Activated CD8-positive, alpha-beta memory T cell treated with anti-CD3 and anti-CD28 coated beads for 1 hour (primary cell): ENCODE measurements around the gene SDE2.
"Not testable (repeated sequence)": the region's sequence is repeated elsewhere in the genome, so short reads cannot be mapped to it uniquely, and the experiment has no call there.

ENCODE experiments used
- DNase-seq, 2 donors: peaks; one replicate each; pipeline ENCODE4 v3.0.0-alpha.2; 2020; ENCODE audit warnings: low read depth in 1 of 2; ENCODE audit errors: extremely low read depth in 1 of 2

SDE2 gene

DNA sequence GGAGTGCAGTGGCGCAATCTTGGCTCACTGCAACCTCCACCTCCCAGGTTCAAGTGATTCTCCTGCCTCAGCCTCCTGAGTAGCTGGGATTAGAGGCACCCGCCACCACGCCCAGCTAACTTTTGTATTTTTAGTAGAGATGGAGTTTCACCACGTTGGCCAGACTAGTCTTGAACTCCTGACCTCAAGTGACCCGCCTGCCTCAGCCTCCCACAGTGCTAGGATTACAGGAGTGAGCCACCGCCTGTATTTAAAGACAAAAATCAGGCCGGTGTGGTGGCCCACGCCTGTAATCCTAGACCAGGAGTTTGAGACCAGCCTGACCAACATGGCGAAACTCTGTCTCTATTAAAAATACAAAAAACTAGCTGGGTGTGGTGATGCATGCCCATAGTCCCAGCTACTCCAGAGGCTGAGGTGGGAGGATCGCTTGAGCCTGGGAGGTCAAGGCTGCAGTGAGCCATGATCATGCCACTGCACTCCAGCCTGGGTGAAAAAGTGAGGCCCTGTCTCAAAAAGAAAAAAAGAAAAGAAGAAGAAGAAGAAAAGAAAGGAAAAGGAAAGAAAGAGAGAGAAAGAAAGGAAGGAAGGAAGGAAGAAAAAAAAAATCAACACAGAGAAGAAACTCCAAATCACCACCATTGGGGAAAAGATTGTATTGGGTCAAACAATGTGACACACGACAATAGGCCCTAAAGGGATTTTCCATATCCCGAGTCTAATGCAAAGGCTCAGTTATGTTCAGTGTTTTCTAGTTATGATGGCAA is 8.2 kb upstream of the SDE2 start:
- not testable (repeated sequence) for DNase-seq

DNA sequence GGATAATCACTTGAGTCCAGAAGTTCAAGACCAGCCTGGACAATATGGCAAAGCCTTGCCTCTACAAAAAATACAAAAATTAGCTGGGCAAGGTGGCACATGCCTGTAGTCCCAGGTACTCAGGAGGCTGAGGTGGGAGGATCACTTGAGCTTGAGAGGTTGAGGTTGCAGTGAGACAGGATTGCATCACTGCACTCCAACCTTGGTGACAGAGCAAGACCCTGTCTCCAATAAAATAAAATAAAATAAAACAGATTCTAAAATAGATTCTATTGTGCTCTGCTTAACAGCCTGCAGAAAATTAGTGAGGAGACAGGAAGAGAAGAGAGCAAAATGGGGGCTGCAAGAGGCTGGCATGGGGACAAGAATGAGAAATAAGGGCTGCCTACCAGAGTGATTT is 7.5 kb upstream of the SDE2 start:
- no peak for DNase-seq

DNA sequence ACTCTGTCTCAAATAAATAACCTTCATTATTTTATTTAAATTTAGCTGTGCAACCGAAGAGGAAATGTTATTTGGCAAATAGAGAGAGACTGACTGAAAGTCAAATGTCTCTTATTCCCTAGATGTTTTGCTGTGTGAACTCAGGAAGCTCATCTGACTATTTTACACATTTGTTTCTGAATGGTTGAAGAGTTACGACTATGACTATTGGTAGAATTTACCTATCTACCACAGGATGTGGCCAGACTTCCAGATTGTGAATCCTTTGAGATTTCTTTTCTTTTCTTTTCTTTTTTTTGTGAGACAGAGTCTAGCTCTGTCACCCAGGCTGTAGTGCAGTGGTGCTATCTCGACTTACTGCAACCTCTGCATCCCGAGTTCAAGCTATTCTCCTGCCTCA is 5.3 kb upstream of the SDE2 start:
- no peak for DNase-seq

DNA sequence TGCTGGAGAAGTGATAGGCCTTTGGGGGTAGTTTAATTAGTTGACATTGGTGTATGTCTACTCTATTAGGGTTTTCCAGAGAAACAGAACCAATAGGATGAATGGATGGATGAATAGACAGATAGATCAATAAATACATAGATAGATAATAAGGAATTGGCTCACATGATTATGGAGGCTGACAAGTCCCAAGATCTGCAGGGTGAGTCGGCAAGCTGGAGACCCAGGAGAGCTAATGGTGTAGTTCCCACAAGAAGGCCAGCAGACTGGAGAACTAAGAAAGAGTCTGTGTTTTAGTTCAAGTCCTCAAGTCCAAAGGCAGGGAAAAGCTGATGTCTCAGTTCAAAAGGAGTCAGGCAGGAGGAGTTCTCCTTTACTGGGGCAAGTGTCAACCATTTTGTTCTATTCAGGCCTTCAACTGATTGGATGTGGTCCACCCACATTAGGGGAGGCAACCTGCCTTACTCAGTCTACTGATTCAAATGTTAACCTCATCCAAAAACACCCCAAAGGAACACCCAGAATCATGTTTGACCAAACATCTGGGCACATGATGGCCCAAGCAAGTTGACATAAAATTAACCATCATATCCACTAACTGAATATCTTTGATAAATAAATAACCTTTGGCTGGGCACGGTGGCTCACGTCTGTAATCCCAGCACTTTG is 4.5 kb upstream of the SDE2 start:
- DNase-seq = no peak

DNA sequence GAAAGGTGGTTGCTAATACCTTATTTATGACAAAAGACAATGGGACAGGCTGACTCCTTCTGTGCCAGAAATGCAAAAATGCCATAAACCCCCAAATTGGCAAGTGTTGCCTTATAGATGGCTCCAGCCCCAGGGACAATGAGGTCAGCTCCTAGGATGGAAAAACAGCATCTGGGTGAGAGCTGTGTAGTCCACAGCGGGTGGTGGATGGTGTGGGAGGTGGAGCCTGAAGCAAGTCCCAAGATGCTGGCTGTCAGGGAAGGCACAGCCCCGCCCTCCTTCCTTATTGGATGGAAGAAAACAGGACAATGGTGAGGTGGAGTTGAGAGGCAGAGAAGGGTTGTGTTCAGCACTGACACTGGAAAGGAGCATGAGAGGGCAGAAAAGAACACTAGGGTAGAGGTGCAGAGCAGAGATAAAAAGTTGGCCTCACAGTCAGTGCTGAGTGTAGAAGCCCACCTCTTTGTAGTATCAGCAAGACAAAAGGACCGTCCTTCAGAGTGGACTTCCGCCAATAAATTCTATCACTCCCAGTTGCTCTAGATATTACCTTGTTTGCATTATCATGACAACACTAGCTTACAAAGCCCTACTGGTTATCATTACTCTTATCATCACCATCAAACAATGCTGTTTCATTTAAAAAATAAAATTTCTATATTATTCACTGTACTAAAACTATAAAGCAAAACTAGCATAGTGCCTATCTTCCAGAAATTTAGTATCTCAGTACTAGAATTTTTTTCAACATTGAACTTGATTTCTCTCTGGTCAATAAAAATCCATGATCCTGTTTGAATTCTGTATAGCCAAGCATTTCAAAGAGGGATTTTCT is 3.7 kb upstream of the SDE2 start:
- no peak for DNase-seq

DNA sequence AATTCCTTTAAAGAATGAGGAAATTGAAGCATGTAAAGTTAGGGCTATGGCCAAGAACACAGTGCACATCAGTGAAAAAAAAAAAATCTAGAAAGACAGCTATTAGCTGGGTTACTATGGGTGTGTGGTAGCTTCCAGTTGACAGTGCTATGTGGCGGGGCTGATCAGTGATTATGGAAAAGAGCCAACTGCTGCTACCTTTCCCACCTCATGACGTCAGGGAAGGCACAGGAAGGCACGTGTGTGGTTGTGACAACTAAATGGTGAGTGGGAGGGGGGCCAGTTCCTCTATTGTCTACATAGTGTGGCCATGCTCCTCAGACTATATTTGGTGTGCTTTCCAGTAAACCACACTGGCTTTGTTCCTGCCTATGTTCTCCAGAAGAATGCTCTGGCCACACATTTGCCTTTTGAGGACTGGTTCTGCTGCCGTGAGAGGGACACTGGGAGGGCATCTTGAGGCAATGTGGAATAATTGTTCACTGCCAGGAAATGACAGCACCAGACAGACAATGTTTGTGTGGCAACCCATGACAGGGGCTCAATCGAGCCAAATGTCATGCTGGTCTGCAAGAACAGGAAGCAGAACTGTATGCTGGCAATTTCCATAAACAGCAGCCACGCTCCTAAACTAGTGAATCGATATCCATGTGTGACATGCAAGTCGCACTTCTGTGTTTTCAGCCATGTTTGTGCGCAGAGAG is 3.0 kb upstream of the SDE2 start:
- DNase-seq = peak; percentile 16 to 60

DNA sequence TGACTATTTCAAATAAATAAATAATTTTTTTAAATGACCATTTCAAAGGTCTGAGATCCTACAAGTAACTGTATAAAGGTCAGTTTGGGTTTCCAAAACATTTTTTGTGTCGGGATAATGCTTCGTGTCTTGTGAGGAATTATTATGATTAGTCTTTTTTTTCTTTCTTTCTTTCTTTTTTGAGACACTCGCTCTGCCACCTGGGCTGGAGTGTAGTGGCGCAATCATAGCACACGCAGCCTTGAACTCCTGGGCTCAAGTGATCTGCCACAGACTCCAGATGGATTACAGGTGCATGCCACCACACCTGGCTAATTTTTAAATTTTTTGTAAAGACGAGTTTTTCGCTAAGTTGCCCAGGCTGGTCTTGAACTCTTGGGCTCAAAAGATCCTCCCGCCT is 1.9 kb upstream of the SDE2 start:
- DNase-seq = no peak

DNA sequence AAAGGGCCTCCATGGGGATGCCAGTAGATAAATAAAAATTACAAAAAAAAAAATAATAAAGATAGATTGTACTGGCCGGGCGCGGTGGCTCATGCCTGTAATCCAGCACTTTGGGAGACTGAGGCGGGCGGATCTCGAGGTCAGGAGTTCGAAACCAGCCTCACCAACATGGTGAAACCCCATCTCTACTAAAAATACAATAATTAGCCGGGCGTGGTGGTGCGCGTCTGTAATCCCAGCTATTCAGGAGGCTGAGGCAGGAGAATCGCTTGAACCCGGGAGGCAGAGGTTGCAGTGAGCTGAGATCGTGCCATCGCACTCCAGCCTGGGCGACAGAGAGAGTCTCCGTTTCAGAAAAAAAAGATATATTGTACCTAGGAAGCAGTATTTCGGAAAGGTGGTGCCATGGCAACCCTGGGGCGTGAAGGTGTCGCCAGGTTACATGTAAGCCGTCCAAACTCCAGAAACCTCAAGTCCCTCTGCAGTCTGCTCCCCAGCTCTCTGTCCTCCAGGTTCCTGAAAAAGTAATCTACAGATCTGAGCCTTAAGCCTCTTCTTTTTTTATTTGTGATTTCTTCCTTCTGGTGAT is 1.4 kb upstream of the SDE2 start:
- not testable (repeated sequence) for DNase-seq

DNA sequence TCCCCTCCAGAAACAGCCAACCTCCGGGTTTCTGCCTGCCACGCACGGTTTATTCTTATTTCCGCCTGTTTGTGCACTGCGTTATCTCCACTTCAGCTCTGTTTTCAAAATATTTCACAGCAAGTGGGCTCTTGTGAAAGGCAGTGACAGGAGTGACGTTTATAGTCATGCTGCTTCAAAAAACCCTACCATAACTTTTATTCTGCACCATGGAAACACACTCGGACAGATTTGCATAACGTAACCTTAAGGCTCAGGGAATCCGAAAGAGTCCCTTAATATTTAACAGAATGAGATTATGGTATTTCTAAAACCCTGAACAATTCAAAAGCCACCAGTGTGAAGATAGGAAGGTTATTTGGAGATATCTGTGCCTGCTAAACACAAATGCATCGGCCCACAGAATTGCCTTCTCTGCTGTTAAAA is 782 bp upstream of the SDE2 start:
- DNase-seq = peak; percentile 31 to 34

DNA sequence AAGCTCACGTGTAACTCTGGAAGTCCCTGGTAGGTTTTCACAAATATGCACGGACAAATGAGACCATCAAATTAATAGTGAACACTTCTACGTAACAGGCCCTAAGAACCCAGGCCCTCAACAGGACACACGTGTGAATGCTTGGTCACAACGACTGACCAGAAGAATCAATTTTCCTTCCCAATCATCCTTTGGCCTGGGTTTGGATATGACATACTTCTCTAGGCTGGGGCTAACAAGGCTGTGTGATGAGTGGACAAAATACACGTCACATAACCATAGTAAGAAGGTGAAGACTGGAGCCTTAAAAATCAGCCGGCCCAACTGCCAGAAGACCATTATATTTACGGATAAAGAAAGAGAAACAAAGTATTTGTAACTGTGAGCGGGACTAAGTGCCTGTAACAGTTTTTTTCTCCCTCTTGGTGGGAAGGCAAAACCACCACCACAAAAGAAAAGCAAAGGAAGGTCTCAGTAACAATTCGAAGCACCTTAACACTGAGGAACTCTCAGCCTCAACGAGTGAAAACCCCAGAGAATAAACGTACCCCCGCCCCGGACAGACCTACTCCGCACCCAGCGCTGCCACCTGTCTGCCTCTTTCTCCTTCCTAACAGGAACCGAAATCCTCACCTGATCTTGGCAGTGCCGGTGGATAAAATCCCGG is 450 bp downstream of the SDE2 start:
- DNase-seq = no peak

DNA sequence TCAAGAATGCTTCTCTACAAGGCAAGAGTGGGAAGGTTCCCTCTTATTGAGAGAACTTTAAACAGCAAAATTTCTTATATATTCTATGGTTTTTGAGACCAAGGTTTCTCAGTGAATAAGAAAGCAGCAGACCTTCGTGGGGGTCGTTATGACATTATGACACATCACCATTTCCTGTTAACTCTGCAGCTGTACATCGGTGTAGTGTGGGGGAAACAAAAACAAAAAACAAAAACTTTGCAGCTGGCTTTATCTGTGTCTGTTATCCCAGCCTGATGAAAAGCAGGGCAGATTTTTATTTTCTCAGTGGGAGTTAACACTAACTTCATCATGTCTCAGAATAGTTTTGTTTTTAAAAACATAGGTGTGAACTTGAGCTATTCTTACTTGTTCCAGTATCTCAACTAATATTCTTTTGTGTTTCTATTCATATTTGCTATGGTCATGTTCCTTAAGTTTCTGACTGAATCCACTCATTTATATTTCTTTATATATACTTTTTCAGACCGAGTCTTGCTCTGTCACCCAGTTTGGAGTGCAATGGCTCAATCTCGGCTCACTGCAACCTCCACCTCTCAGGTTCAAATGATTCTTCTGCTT is 2.1 kb downstream of the SDE2 start:
- DNase-seq = no peak

DNA sequence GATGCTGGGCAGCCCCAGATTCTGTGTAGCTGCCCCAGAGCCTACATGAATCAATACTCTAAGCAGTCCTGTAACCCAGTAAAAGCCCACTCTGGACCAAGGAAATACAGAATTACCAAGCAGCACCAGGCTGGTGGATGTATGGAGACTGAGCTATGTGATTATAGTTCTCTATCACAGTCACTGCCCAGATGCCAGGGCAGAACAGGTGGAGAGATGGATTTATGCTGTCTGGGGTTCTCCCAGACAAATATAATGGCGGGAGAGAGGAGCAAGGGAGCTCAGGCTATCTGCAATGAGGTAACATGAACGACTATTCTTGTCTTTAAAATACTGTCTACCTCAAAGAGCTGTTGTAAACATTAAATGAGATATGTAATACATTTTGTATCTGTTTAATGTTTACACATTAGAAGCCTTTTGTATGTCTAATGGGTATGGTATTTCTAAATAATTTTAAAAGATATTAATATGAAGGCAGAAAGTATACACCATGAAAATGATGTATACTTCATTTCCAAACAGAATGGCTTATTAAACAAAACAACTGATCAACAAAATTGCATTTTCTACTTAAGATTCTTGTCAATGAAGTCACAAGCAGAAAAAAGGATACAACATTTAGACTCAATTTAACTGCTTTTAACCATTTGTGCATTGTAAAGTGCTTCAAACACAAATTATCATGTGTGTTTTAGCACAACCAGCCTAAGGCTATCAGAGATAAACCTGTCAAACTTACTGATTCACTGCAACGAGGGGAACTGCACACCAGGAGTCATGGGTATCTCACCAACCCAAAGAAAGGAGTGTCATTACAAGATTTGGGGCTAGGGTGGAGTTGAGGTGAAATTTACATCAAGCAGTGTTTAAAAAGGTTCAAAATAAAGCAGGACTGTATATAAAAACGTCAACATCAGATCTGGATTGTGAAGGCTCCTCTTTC is 3.0 kb downstream of the SDE2 start:
- no peak for DNase-seq

DNA sequence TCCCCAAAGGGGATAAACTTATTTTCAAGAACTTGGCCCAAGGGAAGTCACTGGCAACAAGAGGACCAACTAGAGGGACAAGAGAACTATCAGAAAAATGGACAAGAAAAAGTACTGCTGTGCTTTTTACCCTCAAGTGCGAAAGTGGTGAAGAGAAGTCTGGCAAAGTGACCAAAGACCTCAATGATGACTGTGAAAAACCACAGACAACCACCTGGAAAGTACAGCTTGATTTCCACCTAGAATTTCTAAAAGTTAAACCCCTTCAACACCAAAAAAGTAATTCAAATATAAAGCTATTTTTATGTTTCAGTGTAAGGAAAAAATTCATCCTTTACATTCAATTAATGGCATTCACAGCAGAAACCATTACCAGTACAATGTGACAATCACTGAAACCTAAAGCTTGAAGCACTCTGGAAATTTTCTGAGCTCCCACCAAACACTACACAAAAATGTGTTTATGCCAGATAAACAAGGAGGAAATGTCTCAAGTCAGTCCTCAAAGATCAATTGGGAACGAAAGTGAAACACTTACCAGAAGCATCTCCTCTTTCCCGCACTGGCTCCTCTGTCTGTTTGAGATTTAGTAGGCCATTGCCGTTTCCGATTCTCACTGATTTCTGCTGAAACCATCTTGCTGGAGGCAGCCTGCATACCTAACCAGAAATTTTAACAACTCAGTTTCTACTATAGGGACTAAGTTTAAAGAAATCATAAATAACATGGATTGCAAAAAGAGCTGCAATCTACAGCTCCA is 8.3 kb downstream of the SDE2 start:
- DNase-seq = no peak

DNA sequence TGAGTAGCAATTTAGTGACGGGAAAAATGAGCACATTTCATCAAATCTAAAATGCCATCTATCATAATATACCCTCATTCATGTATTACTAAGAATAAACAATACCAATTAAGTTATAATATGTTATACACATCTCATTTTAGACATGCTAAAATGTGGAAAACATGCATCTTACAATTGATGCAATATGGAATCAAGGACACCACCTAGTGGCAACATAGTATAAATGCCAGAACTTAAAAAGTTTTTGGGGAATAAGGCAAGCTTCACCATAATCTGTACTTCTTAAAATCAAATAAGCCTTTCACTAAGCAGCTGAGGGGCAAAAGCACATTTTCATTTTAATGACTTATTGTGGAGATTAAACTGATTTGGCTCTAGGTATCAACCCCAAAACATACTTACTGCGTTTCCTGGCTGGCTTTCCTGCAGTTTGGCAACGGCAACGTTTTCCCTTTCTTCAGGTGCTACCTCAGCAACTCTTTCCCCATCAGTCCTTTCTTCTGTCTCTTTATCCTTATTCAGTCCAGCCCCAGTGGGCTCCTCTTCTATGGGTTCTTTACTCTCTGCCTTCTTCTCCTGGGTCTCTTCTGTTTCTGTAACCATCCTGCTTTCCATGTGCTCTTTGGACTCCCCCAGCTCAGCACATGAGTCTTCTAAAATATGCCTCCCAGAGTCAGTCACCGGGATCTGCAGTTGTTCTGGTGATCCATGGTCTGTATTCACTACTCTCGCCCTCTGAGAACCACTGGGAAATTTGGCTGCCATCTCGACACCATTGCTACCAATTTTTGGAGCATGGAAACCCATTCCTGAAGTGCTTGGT is 11.4 kb downstream of the SDE2 start:
- no peak for DNase-seq

DNA sequence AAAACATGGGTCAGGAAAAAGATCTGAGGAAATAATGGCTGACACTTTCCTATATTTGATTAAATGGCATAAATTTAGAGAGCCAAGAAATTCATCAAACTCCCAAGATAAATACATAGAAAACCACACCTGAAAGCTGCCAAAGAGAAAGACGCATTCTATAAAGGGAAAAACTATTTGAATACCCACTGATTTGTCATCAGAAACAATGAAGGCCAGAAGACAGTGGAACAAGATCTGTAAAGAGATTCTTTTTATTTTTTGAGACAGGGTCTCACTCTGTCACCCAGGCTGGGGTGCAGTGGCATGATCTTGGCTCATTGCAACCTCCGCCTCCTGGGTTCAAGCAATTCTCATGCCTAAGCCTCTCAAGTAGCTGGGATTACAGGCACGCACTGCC is 17.4 kb downstream of the SDE2 start:
- DNase-seq = no peak

DNA sequence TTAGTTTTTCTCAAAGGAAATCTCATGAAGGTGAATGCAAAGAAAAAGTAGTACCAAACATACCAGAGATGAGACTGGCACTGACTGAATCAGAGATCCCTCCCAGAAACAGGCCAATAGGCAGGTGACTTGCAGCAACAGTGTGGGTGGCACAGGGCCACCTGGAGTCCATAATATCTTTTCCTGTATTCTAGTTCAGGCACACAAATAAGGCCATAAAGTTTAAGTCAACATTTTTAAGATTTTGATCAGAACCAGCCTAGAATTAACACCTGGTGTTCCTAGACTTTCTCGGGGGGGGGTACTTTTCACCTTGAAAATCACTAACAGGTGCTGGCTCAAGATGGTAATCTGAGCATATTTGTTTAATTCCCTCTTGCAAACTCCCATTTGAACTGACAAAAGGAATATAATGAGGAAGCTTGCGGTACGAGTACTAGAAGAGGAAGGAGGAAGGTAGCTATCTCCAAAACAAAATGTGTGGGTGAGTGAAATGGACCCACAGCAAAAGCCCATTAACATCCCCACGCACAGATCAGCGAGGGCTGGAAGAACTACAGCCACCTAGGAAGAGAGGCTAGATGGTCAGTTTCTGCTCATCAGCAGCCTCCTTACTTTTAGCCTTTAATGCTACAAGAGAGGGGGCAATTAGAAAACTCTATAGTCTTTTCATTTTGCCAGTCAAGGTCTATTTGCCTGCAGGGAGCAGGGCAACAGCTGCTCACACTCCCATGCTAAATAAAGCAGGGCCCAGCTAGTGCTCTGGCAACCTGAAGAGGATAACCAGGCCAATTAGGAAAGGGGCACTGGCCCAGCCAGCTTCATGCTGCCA is 18.9 kb downstream of the SDE2 start:
- no peak for DNase-seq
